ENCODE measurements around the gene TMEM156.
"Not testable (repeated sequence)": the region's sequence is repeated elsewhere in the genome, so short reads cannot be mapped to it uniquely, and the experiment has no call there.

TMEM156 gene

GRCh38 chr4:39004758-39005157 lies 27.5 kb downstream of the TMEM156 start:
- DNase-seq (ENCODE audit: extremely low read depth, low read depth) = no peak
- no peak for TF ChIP-seq CTCF (IDR thresholded peaks at IDR 0.05; ENCODE audit: low read depth, low read length, missing control alignments)

GRCh38 chr4:39002058-39002457 lies 30.2 kb downstream of the TMEM156 start:
- DNase-seq (ENCODE audit: extremely low read depth, low read depth); H3K4me3 ChIP-seq (replicated peaks; ENCODE audit: low read depth, low read length): not testable (repeated sequence)

More at GRCh38 chr4:39004758-39005157, 27.5 kb downstream of the TMEM156 start:
- H3K4me3 ChIP-seq (replicated peaks; ENCODE audit: low read depth, low read length) = no peak overlapping the region

- no peak overlapping the region for H3K4me3 ChIP-seq (replicated peaks; ENCODE audit: low read depth, low read length)
- DNase-seq (ENCODE audit: extremely low read depth, low read depth) = no peak
Observed at GRCh38 chr4:38995660-38996005, 36.6 kb downstream of the TMEM156 start.

GRCh38 chr4:38994135-38994534 lies 38.1 kb downstream of the TMEM156 start:
- TF ChIP-seq CTCF (IDR thresholded peaks at IDR 0.05; ENCODE audit: low read depth, low read length, missing control alignments) = no peak
- H3K4me3 ChIP-seq (replicated peaks; ENCODE audit: low read depth, low read length) = no peak overlapping the region
- DNase-seq (ENCODE audit: extremely low read depth, low read depth) = no peak

More at GRCh38 chr4:38995660-38996005, 36.6 kb downstream of the TMEM156 start:
- no peak for TF ChIP-seq CTCF (IDR thresholded peaks at IDR 0.05; ENCODE audit: low read depth, low read length, missing control alignments)

- no peak overlapping the region for H3K4me3 ChIP-seq (replicated peaks; ENCODE audit: low read depth, low read length)
- DNase-seq (ENCODE audit: extremely low read depth, low read depth) = no peak
- no peak for TF ChIP-seq CTCF (IDR thresholded peaks at IDR 0.05; ENCODE audit: low read depth, low read length, missing control alignments)
Observed at GRCh38 chr4:38993683-38994082, 38.5 kb downstream of the TMEM156 start.

GRCh38 chr4:38990241-38990640 lies 42.0 kb downstream of the TMEM156 start:
- DNase-seq (ENCODE audit: extremely low read depth, low read depth) = no peak
- H3K4me3 ChIP-seq (replicated peaks; ENCODE audit: low read depth, low read length) = no peak overlapping the region
- TF ChIP-seq CTCF (IDR thresholded peaks at IDR 0.05; ENCODE audit: low read depth, low read length, missing control alignments) = no peak

- H3K4me3 ChIP-seq (replicated peaks; ENCODE audit: low read depth, low read length) = no peak overlapping the region
- DNase-seq (ENCODE audit: extremely low read depth, low read depth) = no peak
- no peak for TF ChIP-seq CTCF (IDR thresholded peaks at IDR 0.05; ENCODE audit: low read depth, low read length, missing control alignments)
Observed at GRCh38 chr4:38989487-38989886, 42.7 kb downstream of the TMEM156 start.

- not testable (repeated sequence) for H3K4me3 ChIP-seq (replicated peaks; ENCODE audit: low read depth, low read length); DNase-seq (ENCODE audit: extremely low read depth, low read depth)
Observed at GRCh38 chr4:38988353-38988752, 43.9 kb downstream of the TMEM156 start.
